ENCODE data around the gene CACNA1D.

Gene CACNA1D

GRCh38 chr3:53812434-53812833, 318.0 kb downstream of the CACNA1D start:
- DNase-seq = no peak

- no peak for DNase-seq
These were observed 318.8 kb downstream of the CACNA1D start for GRCh38 chr3:53813229-53813628.

- DNase-seq = no peak
These were observed 319.5 kb downstream of the CACNA1D start for GRCh38 chr3:53813876-53814275.

GRCh38 chr3:53815067-53815466, 320.7 kb downstream of the CACNA1D start:
- DNase-seq = no peak

- DNase-seq = no peak
These were observed 321.2 kb downstream of the CACNA1D start for GRCh38 chr3:53815651-53816050.

GRCh38 chr3:53816425-53816824, 322.0 kb downstream of the CACNA1D start:
- DNase-seq = no peak

GRCh38 chr3:53817211-53817610, 322.8 kb downstream of the CACNA1D start:
- no peak for DNase-seq

GRCh38 chr3:53817809-53818208, 323.4 kb downstream of the CACNA1D start:
- no peak for DNase-seq

GRCh38 chr3:53818221-53819162, 324.1 kb downstream of the CACNA1D start:
- DNase-seq = no peak

GRCh38 chr3:53819163-53819868, 324.9 kb downstream of the CACNA1D start:
- no peak for DNase-seq

GRCh38 chr3:53820084-53820483, 325.7 kb downstream of the CACNA1D start:
- no peak for DNase-seq

GRCh38 chr3:53820756-53821580, 326.6 kb downstream of the CACNA1D start:
- DNase-seq = no peak

GRCh38 chr3:53821631-53822121, 327.3 kb downstream of the CACNA1D start:
- DNase-seq = no peak

GRCh38 chr3:53822331-53822741, 327.9 kb downstream of the CACNA1D start:
- no peak for DNase-seq

GRCh38 chr3:53823026-53823955, 328.9 kb downstream of the CACNA1D start:
- DNase-seq = no peak

GRCh38 chr3:53823956-53824657, 329.7 kb downstream of the CACNA1D start:
- DNase-seq = no peak

GRCh38 chr3:53824795-53825194, 330.4 kb downstream of the CACNA1D start:
- DNase-seq = no peak

- peak in 1 of 5 experiments; percentile 76 for DNase-seq
These were observed 331.6 kb downstream of the CACNA1D start for GRCh38 chr3:53826048-53826447.

GRCh38 chr3:53828581-53828980, 334.2 kb downstream of the CACNA1D start:
- no peak for DNase-seq

GRCh38 chr3:53829605-53830004, 335.2 kb downstream of the CACNA1D start:
- DNase-seq = no peak

GRCh38 chr3:53830944-53831343, 336.5 kb downstream of the CACNA1D start:
- no peak for DNase-seq
